Kidney epithelial cell (primary cell): Measurements from ENCODE around the gene ANKRD13D. TPM values are rescaled to one million over a fixed set of nuclear protein-coding genes. Genes with fewer than 3 reads are reported as not detected.

Source experiments
- DNase-seq: peaks from one replicate; pipeline ENCODE4 v3.0.0-alpha.2; 2010; ENCODE audit warnings: low read depth
- H3K27me3 ChIP-seq: 2 replicates; pipeline ENCODE4 v1.6.0; 2011; ENCODE audit warnings: low read length; ENCODE audit not compliant: control insufficient read depth, insufficient read depth
- H3K36me3 ChIP-seq: 2 replicates; pipeline ENCODE4 v1.5.1; 2011; ENCODE audit warnings: low read length; ENCODE audit not compliant: control insufficient read depth, insufficient read depth
- H3K4me3 ChIP-seq: 2 replicates; pipeline ENCODE4 v1.5.1; 2011; ENCODE audit warnings: low read depth, mild to moderate bottlenecking, control low read depth, low read length
- CTCF ChIP-seq: IDR thresholded peaks from 2 replicates; pipeline ENCODE4 v1.5.1; 2011; ENCODE audit warnings: mild to moderate bottlenecking, moderate library complexity, low read length, control low read depth, inconsistent platforms; ENCODE audit not compliant: insufficient read depth, poor library complexity, severe bottlenecking
- total RNA-seq: library from RNA; depleted of rRNA; stranded (reverse); fragments of >200 nt; gene quantifications from 2 replicates; pipeline ENCODE4 v1.2.3, GENCODE V29; 2015

Gene ANKRD13D
- total RNA-seq, 1 donor from 2014 or later, result 48.5 TPM

- TF ChIP-seq CTCF, result no peak
- no peaks in the 10 kb centered on the region for H3K27me3 ChIP-seq
- DNase-seq, result no peak
- H3K36me3 ChIP-seq, result peaks cover 5% of the 10 kb centered on the region
- no peak overlapping the region for H3K4me3 ChIP-seq
These were observed 44.1 kb upstream of the ANKRD13D start for GRCh38 chr11:67245046-67245445.

- DNase-seq, result no peak
- Histone ChIP-seq H3K36me3 (peaks cover 7% of the 10 kb centered on the region), H3K4me3 (no peak overlapping the region), H3K27me3 (no peaks in the 10 kb centered on the region)
- TF ChIP-seq CTCF, result no peak
These were observed 41.1 kb upstream of the ANKRD13D start for GRCh38 chr11:67247946-67248550.

- Histone ChIP-seq H3K27me3 (no peaks in the 10 kb centered on the region), H3K36me3 (peaks cover 7% of the 10 kb centered on the region), H3K4me3 (no peak overlapping the region)
- no peak for TF ChIP-seq CTCF
- no peak for DNase-seq
These were observed 40.5 kb upstream of the ANKRD13D start for GRCh38 chr11:67248653-67249052.

- no peak for TF ChIP-seq CTCF
- DNase-seq, result no peak
- H3K27me3 ChIP-seq, result no peaks in the 10 kb centered on the region
- H3K4me3 ChIP-seq, result no peak overlapping the region
- H3K36me3 ChIP-seq, result peaks cover 6% of the 10 kb centered on the region
These were observed 38.8 kb upstream of the ANKRD13D start for GRCh38 chr11:67250059-67251043.

GRCh38 chr11:67251841-67252240 lies 37.3 kb upstream of the ANKRD13D start:
- H3K27me3 ChIP-seq, result no peaks in the 10 kb centered on the region
- H3K36me3 ChIP-seq, result peaks cover 4% of the 10 kb centered on the region
- TF ChIP-seq CTCF, result no peak
- H3K4me3 ChIP-seq, result no peak overlapping the region
- no peak for DNase-seq
